PC-3 (cell line): ENCODE results near the gene EYS. TPM values are rescaled to one million over a fixed set of nuclear protein-coding genes. Genes with fewer than 3 reads are reported as not detected.
A peak's percentile ranks its signal among the peaks of the same experiment; 100 is the strongest.

ENCODE experiments used
- ATAC-seq: fragments of 200-7000 bp; cut with Tn5 transposase; 2 replicates; pipeline ENCODE4 v1.9.1; 2020; ENCODE audit warnings: mild to moderate bottlenecking, moderate library complexity
- BruUV-seq: library from RNA; stranded (reverse); fragments of 400-500 nt; replicated peaks from 2 replicates; lab custom pipeline; 2021; lab: Mats Ljungman, UMichigan
- CTCF ChIA-PET: fragments of 300-600 bp; sonication (Branson Sonifier 250); formaldehyde crosslinking; loops from one replicate; lab custom pipeline; 2022; ENCODE audit warnings: antibody characterized with exemption; lab: Charles Lee
- POLR2A ChIA-PET: fragments of 300-600 bp; sonication (Branson Sonifier 250); formaldehyde crosslinking; loops from one replicate; lab custom pipeline; 2022; ENCODE audit warnings: antibody characterized with exemption; ENCODE audit not compliant: unreplicated experiment; lab: Charles Lee
- DNase-seq: peaks from one replicate; pipeline ENCODE4 v3.0.0-alpha.2; 2015
- H2AFZ ChIP-seq: fragments of 300-600 bp; sonication (generic); 2 replicates; pipeline ENCODE4 v1.6.0; 2016; ENCODE audit warnings: antibody characterized with exemption, low read length
- H3F3A ChIP-seq: fragments of 300-600 bp; sonication (generic); one replicate; pipeline ENCODE4 v1.6.0; 2017; ENCODE audit warnings: antibody characterized with exemption, low read length, control low read depth, mild to moderate bottlenecking; ENCODE audit not compliant: unreplicated experiment
- H3K27ac ChIP-seq: fragments of 300-600 bp; sonication (generic); 2 replicates; pipeline ENCODE4 v1.5.1; 2016; ENCODE audit warnings: mild to moderate bottlenecking, low read length
- H3K27me3 ChIP-seq: fragments of 300-600 bp; sonication (generic); 2 replicates; pipeline ENCODE4 v1.6.1; 2016; ENCODE audit warnings: low read length, mixed read lengths
- H3K36me3 ChIP-seq: fragments of 300-600 bp; sonication (generic); 2 replicates; pipeline ENCODE4 v1.6.1; 2016; ENCODE audit warnings: low read depth, mixed run types, low read length, mixed read lengths
- H3K4me1 ChIP-seq: fragments of 300-600 bp; sonication (generic); 2 replicates; pipeline ENCODE4 v1.5.1; 2016; ENCODE audit warnings: low read length; ENCODE audit not compliant: insufficient read depth
- H3K4me2 ChIP-seq: fragments of 300-600 bp; sonication (generic); 2 replicates; pipeline ENCODE4 v1.6.0; 2016; ENCODE audit warnings: low read length
- H3K4me3 ChIP-seq: fragments of 300-600 bp; sonication (generic); 2 replicates; pipeline ENCODE4 v1.5.1; 2016; ENCODE audit warnings: mild to moderate bottlenecking, low read length, mixed read lengths
- H3K79me2 ChIP-seq: fragments of 300-600 bp; sonication (generic); 2 replicates; pipeline ENCODE4 v1.6.1; 2017; ENCODE audit warnings: low read length, mixed read lengths
- H3K9ac ChIP-seq: fragments of 300-600 bp; sonication (generic); 2 replicates; pipeline ENCODE4 v1.6.0; 2016; ENCODE audit warnings: mild to moderate bottlenecking, low read length
- H3K9me2 ChIP-seq: fragments of 300-600 bp; sonication (generic); replicated peaks from 2 replicates; pipeline ENCODE4 v1.6.1; 2016; ENCODE audit warnings: mixed run types, low read length, mixed read lengths
- H3K9me3 ChIP-seq: fragments of 300-600 bp; sonication (generic); 2 replicates; pipeline ENCODE4 v1.6.1; 2016; ENCODE audit warnings: low read length, mixed read lengths
- H4K20me1 ChIP-seq: fragments of 300-600 bp; sonication (generic); 2 replicates; pipeline ENCODE4 v1.6.1; 2016; ENCODE audit warnings: low read length, mixed read lengths
- EZH2 ChIP-seq: fragments of 300-600 bp; sonication (generic); IDR thresholded peaks from one replicate; pipeline ENCODE4 v1.6.1; 2017; ENCODE audit warnings: antibody characterized with exemption, mild to moderate bottlenecking, low read length; ENCODE audit not compliant: unreplicated experiment
- EZH2phosphoT487 ChIP-seq: fragments of 300-600 bp; sonication (generic); IDR thresholded peaks from 2 replicates; pipeline ENCODE4 v1.6.1; 2018; ENCODE audit warnings: mild to moderate bottlenecking, antibody characterized with exemption, low read length, borderline replicate concordance
- intact Hi-C: fragments of 100-400 bp; cut with micrococcal nuclease; formaldehyde crosslinking; loops from 2 replicates; pipeline ENCODE4 v1.9.0; 2023
- total RNA-seq: library from RNA; depleted of rRNA; stranded (reverse); fragments of >200 nt; gene quantifications from 2 replicates; pipeline ENCODE4 v1.2.3, GENCODE V29; 2014
- TF ChIP-seq, protein P1 (sequence below): fragments of 300-600 bp; sonication (generic); conservative IDR thresholded peaks from 2 replicates; pipeline ENCODE4 v1.5.1; 2017; ENCODE audit warnings: antibody characterized with exemption, low read depth, mild to moderate bottlenecking, low read length

The EYS gene
- total RNA-seq, 1 experiment from 2014 or later: 0.07 TPM

DNA sequence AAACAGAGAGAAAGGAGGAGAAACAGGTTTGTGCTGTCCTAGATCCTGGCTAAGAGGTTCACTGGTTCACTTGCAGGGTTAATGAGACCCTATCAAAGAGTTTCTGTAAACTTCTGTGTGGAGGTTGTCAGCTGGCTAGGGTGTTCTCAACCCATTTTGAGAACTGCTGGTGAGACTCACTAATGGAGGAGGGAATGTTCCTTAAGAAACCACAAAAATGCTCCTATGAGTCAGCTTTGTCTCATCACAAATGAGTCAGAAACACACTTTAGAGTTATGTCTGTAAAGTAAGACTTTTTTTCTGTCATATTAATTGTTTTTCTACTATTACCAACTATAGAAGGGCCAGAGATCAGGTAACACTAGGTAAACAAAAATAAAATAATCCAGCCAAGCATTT is 1187.0 kb downstream of the EYS start:
- POLR2A ChIA-PET: no interaction called here
- no peaks in the 10 kb centered on the region for H4K20me1 ChIP-seq
- DNase-seq: peak; percentile 93
- CTCF ChIA-PET: no interaction called here
- no peaks in the 10 kb centered on the region for H3F3A ChIP-seq
- TF ChIP-seq, protein P1, sequence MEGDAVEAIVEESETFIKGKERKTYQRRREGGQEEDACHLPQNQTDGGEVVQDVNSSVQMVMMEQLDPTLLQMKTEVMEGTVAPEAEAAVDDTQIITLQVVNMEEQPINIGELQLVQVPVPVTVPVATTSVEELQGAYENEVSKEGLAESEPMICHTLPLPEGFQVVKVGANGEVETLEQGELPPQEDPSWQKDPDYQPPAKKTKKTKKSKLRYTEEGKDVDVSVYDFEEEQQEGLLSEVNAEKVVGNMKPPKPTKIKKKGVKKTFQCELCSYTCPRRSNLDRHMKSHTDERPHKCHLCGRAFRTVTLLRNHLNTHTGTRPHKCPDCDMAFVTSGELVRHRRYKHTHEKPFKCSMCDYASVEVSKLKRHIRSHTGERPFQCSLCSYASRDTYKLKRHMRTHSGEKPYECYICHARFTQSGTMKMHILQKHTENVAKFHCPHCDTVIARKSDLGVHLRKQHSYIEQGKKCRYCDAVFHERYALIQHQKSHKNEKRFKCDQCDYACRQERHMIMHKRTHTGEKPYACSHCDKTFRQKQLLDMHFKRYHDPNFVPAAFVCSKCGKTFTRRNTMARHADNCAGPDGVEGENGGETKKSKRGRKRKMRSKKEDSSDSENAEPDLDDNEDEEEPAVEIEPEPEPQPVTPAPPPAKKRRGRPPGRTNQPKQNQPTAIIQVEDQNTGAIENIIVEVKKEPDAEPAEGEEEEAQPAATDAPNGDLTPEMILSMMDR: no peak
- TF ChIP-seq EZH2: no peak
- TF ChIP-seq EZH2phosphoT487: no peak
- H3K4me2 ChIP-seq: peak overlapping the region; percentile 64
- H3K4me1 ChIP-seq: peaks cover 24% of the 10 kb centered on the region
- no peaks in the 10 kb centered on the region for H3K9me2 ChIP-seq
- no TSS peak for BruUV-seq
- peak overlapping the region; percentile 39; the same call in 1 of the 2 replicates for H2AFZ ChIP-seq
- H3K27ac ChIP-seq: peak overlapping the region; percentile 74
- no peaks in the 10 kb centered on the region for H3K27me3 ChIP-seq
- no peaks in the 10 kb centered on the region for H3K9me3 ChIP-seq
- intact Hi-C loops: no loop called here
- no peaks in the 10 kb centered on the region for H3K79me2 ChIP-seq
- no peak overlapping the region for H3K9ac ChIP-seq
- ATAC-seq: peak; percentile 89
- no peaks in the 10 kb centered on the region for H3K36me3 ChIP-seq
- no peak overlapping the region for H3K4me3 ChIP-seq

DNA sequence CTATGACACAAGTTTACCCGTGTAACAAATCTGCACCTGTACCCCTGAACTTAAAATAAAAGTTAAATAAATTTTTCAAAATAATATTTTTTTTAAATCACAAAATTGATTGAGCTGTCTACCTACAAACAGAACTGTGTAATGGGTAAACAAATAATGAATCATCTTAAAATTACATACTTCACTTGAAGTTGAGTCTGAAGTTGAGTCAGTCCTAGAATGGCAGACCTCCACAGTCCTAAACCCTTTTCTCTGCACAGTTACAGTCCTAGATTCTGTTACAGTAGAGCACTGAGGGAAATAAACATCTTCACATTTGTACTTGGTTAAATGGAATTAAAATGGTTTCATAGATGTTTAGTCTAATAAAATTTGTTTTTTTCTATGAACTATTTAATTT is 1190.6 kb downstream of the EYS start:
- BruUV-seq: no TSS peak
- Histone ChIP-seq H3K4me2 (0 out of 2 replicates have a peak overlapping the region, but pooled peaks have one; percentile 28), H3K4me1 (peaks cover 24% of the 10 kb centered on the region), H3K4me3 (no peak overlapping the region), H3K9me3 (no peaks in the 10 kb centered on the region), H3K9ac (no peak overlapping the region), H3K27me3 (no peaks in the 10 kb centered on the region), H3K36me3 (no peaks in the 10 kb centered on the region), H2AFZ (no peak overlapping the region), H4K20me1 (no peaks in the 10 kb centered on the region), H3K9me2 (no peaks in the 10 kb centered on the region), H3K27ac (no peak overlapping the region), H3K79me2 (no peaks in the 10 kb centered on the region), H3F3A (no peaks in the 10 kb centered on the region)
- ChIA-PET POLR2A (no interaction called here), CTCF (no interaction called here)
- intact Hi-C loops: no loop called here
- peak; percentile 68 for ATAC-seq
- TF ChIP-seq EZH2 (no peak), EZH2phosphoT487 (no peak)
- TF ChIP-seq, protein P1: no peak
- DNase-seq: peak; percentile 34

DNA sequence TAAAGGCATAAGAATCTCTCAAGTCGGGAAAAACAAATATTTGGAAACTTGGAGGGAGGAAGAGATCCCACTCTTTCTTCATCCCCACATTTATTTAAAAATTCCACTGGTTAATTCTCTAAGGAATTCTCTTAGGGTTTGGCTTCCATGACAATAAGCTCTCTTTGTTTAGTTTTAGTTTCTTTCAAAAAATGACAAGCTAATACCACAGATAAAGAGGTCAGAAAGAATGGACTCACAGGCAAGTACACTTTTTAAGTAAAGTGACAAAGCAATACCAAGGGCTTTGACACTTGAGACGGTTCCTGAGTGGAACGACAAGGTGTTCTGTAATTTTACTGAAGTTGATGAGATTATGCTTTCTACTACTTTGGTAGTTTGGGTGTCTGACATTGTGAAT is 1199.4 kb downstream of the EYS start:
- no peaks in the 10 kb centered on the region for H3K36me3 ChIP-seq
- no peak for DNase-seq
- peaks cover 15% of the 10 kb centered on the region for H3K4me1 ChIP-seq
- intact Hi-C loops: no loop called here
- no peaks in the 10 kb centered on the region for H3F3A ChIP-seq
- no TSS peak for BruUV-seq
- TF ChIP-seq EZH2: no peak
- H3K27me3 ChIP-seq: no peaks in the 10 kb centered on the region
- no peaks in the 10 kb centered on the region for H3K79me2 ChIP-seq
- H3K4me2 ChIP-seq: no peak overlapping the region
- no peaks in the 10 kb centered on the region for H3K9me2 ChIP-seq
- no peak overlapping the region for H3K27ac ChIP-seq
- H3K9me3 ChIP-seq: no peaks in the 10 kb centered on the region
- POLR2A ChIA-PET: no interaction called here
- no peak overlapping the region for H3K4me3 ChIP-seq
- no peaks in the 10 kb centered on the region for H4K20me1 ChIP-seq
- CTCF ChIA-PET: no interaction called here
- no peak overlapping the region for H2AFZ ChIP-seq
- ATAC-seq: no peak
- H3K9ac ChIP-seq: no peak overlapping the region
